ENCODE results near the gene SSH2. TPM values are rescaled to one million over a fixed set of nuclear protein-coding genes. Genes with fewer than 3 reads are reported as not detected.

Gene SSH2
- total RNA-seq, 4 donors from 2014 or later, result 14.7 to 33.6 (median 22.2) TPM

GRCh38 chr17:29771546-29771945 lies 158.5 kb downstream of the SSH2 start:
- no peaks in the 10 kb centered on the region for H3K4me1 ChIP-seq
- H3K36me3 ChIP-seq, result no peaks in the 10 kb centered on the region
- TF ChIP-seq EP300 (IDR thresholded peaks at IDR 0.05), result no peak
- TF ChIP-seq CTCF (IDR thresholded peaks at IDR 0.05), result no peak
- TF ChIP-seq POLR2AphosphoS5 (IDR thresholded peaks at IDR 0.05), result no peak
- no peak for TF ChIP-seq POLR2A (IDR thresholded peaks at IDR 0.05)
- WGBS, result 93% methylated on average over 1 of the region's 1 CpG
- H3K9me3 ChIP-seq, result no peaks in the 10 kb centered on the region
- H3K27me3 ChIP-seq, result no peaks in the 10 kb centered on the region
- no peak overlapping the region for H3K4me3 ChIP-seq
- DNase-seq (ENCODE audit: low spot score in 2 of 2), result no peak
- H3K27ac ChIP-seq, result no peak overlapping the region

GRCh38 chr17:29769225-29769624 lies 160.8 kb downstream of the SSH2 start:
- no peaks in the 10 kb centered on the region for H3K4me1 ChIP-seq
- DNase-seq (ENCODE audit: low spot score in 2 of 2), result no peak
- no peak overlapping the region for H3K4me3 ChIP-seq
- H3K27ac ChIP-seq, result no peak overlapping the region
- no peaks in the 10 kb centered on the region for H3K36me3 ChIP-seq
- H3K9me3 ChIP-seq, result no peaks in the 10 kb centered on the region
- TF ChIP-seq POLR2AphosphoS5 (IDR thresholded peaks at IDR 0.05), result no peak
- no peak for TF ChIP-seq CTCF (IDR thresholded peaks at IDR 0.05)
- TF ChIP-seq POLR2A (IDR thresholded peaks at IDR 0.05), result no peak
- TF ChIP-seq EP300 (IDR thresholded peaks at IDR 0.05), result no peak
- no peaks in the 10 kb centered on the region for H3K27me3 ChIP-seq

DNA sequence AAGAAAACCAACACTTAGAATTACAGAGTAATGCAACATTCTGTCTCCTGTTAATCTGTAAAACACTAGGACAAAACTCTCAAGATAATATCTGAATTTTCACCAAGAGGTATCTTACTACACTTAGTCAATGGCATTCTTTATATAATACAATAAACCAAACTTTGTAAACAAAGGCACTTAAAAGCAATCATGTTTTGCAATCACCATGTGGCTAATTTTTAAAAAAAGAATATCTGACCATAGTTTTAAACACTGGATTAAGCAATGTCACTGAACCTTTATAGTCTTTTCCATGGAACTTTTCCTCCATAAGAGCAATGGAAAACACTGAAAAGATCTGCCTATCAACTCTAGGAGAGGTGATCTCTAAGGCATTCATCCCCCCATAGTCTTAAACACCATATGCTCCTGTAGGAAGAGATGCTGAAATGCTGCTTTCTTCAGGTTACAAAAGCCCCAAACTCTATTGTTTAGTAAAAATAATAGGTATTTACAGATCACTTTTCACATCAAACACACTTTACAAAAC lies 163.2 kb downstream of the SSH2 start:
- Histone ChIP-seq H3K27ac (no peak overlapping the region), H3K4me1 (no peaks in the 10 kb centered on the region), H3K36me3 (no peaks in the 10 kb centered on the region), H3K27me3 (no peaks in the 10 kb centered on the region), H3K9me3 (no peaks in the 10 kb centered on the region), H3K4me3 (no peak overlapping the region)
- TF ChIP-seq POLR2A (IDR thresholded peaks at IDR 0.05) (no peak), CTCF (IDR thresholded peaks at IDR 0.05) (no peak), POLR2AphosphoS5 (IDR thresholded peaks at IDR 0.05) (no peak), EP300 (IDR thresholded peaks at IDR 0.05) (no peak)
- no peak for DNase-seq (ENCODE audit: low spot score in 2 of 2)

- Histone ChIP-seq H3K4me1 (peaks cover 5% of the 10 kb centered on the region), H3K9me3 (no peaks in the 10 kb centered on the region), H3K27ac (no peak overlapping the region), H3K36me3 (no peaks in the 10 kb centered on the region), H3K4me3 (no peak overlapping the region), H3K27me3 (no peaks in the 10 kb centered on the region)
- no peak for DNase-seq (ENCODE audit: low spot score in 2 of 2)
- no peak for TF ChIP-seq CTCF (IDR thresholded peaks at IDR 0.05)
- no peak for TF ChIP-seq POLR2AphosphoS5 (IDR thresholded peaks at IDR 0.05)
- no peak for TF ChIP-seq POLR2A (IDR thresholded peaks at IDR 0.05)
- TF ChIP-seq EP300 (IDR thresholded peaks at IDR 0.05), result no peak
- WGBS, result 97% methylated on average over 1 of the region's 1 CpG
Observed at GRCh38 chr17:29764748-29765147, 165.3 kb downstream of the SSH2 start.

DNA sequence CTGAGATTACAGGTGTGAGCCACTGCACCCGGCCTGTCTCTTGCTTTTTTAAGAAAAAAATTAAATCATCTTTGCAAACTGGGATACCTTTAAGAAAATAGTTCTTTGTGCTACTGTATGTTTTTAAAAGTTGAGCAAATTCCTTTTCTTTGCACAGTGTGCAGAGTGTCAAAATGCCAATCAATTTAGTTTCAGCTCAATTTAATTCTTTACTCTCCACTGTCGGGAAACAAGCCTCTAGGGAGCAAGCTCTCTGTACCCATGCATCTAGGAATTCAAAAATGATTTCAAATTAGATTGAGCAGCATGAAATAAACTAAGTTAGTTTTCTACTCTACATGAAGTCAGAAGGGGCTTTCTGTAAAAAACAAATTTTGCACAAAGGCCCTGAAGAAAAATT lies 165.8 kb downstream of the SSH2 start:
- TF ChIP-seq POLR2AphosphoS5 (IDR thresholded peaks at IDR 0.05) (no peak), POLR2A (IDR thresholded peaks at IDR 0.05) (no peak), EP300 (IDR thresholded peaks at IDR 0.05) (no peak), CTCF (IDR thresholded peaks at IDR 0.05) (no peak)
- no peaks in the 10 kb centered on the region for H3K9me3 ChIP-seq
- 83% methylated on average over 2 of the region's 2 CpGs for WGBS

More for the DNA sequence above, 165.8 kb downstream of the SSH2 start:
- H3K36me3 ChIP-seq, result no peaks in the 10 kb centered on the region
- H3K27me3 ChIP-seq, result no peaks in the 10 kb centered on the region
- no peak overlapping the region for H3K4me3 ChIP-seq
- peaks cover 11% of the 10 kb centered on the region for H3K4me1 ChIP-seq
- H3K27ac ChIP-seq, result no peak overlapping the region
- no peak for DNase-seq (ENCODE audit: low spot score in 2 of 2)
